Suppressor macrophage treated with lipopolysaccharide for 4 hours (primary cell): ENCODE data around the gene YWHAQ.

Experiments used
- DNase-seq: peaks from one replicate; pipeline ENCODE4 v3.0.0-alpha.2; 2020

The YWHAQ gene

DNA sequence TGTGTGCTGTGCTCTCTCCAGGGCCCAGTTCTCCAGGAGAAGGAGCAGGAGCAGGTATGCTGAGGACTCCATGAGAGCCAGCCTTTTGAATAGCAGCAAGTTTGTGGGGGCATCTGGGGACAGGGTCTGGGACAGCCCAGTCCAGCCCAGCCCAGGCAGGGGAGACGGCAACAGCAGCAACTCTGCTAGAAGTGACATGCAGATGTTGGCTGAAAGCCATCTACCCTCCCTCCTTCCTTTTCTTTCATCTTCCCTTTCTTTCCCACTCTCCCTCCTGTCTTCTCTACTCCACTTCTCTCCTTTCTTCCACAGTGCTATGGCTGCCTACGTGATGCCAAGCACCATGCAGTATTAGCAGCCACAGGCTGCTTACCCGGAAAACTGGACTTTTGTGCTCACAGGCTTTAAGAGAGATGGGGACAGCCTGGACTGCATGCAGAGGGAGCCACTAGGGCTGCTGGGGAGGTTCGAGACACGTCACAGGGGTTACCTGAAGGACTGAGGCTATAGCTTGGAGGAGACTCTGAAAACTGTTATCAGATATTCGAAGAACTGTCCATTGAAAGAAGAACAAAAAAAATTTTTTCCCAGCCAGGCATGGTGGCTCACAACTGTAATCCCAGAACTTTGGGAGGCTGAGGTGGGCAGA lies 23.8 kb upstream of the YWHAQ start:
- no peak for DNase-seq

DNA sequence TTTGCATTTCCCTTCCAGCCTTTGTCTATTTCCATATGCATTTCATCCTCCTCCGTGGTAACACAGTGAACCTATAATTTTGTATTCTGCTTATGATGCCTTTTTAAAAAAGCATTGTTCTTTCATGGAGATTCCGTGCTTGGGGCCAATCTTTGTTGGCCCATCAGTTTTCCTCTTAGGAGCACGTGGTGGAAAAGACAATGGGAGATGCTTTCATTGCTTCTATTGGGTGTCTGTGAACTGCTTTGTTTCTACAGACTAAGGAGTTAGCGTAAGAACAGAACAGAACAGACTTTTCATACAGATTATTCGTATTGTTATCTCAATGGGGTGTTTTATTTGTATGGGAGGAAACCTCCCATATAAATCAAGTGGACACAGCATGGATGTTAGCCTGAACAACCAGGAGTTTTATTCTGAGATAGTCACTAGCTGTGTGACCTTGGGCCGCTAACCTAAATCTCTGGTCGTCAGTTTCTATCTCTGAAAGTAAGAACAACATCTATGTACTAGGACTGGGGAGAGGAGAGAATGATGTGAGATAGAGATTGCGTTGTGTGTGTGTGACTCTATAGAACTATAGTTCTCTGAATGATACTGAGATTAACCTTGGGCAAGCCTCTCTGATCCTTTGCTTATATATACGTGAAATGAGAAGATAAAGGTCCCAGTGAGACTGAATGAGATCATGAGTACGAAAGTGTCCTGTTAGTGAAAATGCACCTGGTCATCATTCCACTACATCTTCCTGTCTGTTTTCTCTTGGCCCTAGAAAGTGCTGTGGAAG lies 22.9 kb upstream of the YWHAQ start:
- no peak for DNase-seq

DNA sequence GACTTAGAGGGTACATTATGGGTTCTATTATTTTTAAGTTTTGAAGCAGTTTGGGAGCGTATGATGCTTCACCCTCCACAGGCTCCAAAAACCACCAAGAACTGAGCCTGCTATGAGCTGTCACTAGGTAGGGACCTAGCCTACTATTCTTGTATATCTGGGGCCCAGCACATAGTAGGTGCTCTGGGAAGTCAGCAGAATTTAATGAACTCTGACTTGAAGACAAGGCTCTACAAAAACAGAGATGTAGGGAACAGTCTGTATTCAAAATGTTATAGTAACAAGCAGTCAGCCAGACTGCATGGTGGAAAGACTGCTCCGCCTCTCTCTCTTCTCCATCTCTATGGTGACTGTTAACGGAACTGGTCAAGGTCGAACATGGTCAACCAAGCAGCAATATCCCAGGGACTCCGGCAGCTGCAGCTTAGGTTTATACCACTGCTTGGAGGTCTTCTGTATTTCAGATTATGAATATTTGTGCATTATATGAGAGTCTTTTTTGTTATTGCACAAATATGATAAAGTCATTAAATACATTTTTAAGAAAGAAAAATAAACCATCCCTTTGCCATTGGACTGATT lies 22.2 kb upstream of the YWHAQ start:
- no peak for DNase-seq

DNA sequence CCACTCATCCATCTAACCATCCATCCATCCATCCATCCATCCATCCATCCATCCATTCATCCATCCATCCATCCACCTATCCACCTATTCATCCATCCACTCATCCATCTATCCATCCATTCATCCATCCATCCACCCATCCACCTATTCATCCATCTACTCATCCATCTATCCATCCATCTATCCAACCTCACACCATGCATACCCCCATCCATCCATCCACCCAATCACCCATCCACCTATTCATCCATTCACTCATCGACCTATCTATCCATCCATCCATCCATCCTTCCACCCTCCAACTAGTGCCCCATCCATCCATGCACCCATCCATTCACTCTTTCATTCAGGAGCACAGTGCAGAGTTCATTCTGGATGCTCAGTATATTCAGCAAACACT lies 21.5 kb upstream of the YWHAQ start:
- DNase-seq: no peak

DNA sequence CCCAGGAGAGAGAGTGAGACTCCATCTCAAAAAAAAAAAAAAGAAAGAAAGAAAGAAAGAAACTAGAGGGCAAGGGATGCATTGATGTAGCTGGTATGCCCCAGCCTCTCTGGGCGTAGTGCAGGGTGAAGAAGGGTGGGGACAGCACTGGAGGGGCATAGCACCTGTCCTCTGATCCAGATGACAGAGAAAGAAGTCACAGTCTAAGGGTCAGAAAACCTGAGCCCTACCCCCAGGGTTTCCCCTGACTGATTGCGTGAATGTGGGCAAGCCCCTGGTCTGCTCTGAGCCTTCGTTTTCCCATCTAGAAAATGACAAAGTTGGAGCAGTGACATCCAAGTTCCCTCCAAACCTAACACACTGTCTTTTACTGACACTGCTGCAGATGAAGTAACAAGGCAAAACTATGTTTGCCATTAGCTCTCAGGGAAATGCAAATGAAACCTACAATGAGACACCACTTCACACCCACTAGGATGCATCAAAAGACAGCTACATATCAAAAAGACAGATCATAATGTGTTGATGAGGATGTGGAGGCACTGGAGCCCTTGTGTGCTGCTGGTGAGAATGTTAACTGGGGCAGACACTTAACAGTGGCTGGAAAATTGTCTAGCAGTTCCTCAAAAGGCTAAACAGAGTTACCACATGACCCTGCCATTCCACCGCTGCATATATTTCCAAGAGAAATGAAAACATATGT lies 19.5 kb upstream of the YWHAQ start:
- DNase-seq: no peak

DNA sequence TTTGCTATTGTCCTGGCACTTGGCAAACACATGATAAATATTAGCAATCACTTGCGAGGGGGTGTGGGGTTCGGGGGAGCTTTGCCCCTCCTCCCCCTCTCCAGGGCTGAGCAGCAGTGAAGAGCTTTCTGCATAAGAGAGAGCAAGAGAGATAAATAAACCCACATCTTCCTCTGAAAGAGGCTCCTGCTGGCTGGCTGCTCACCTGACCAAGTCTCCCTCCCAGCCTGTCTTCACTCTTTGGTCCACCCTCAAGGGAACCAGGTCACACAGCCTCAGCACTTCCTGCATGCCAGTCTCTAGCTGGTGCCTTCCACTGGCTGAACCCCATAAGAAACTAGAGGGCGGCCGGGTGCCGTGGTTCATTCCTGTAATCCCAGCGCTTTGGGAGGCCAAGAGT lies 18.5 kb upstream of the YWHAQ start:
- DNase-seq: no peak

DNA sequence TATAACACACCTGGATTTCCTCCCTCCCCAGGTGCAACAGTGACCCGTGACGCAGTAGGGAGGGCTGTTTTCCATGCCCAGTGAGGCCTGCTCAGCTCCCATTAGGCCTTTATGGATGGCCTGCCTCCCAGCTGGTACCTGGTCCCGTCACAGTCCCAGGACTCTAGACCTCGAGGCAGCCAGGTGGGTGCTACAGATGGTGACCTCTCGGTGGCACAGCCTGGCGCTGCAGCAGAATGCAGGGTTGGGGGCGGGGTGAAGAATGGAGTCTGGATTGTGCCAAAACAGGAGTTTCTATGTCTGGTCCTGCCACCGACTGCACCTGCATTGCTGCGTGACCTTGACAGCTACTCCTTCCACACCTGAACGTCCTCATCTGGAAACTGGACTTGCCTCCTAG lies 18.0 kb upstream of the YWHAQ start:
- no peak for DNase-seq

DNA sequence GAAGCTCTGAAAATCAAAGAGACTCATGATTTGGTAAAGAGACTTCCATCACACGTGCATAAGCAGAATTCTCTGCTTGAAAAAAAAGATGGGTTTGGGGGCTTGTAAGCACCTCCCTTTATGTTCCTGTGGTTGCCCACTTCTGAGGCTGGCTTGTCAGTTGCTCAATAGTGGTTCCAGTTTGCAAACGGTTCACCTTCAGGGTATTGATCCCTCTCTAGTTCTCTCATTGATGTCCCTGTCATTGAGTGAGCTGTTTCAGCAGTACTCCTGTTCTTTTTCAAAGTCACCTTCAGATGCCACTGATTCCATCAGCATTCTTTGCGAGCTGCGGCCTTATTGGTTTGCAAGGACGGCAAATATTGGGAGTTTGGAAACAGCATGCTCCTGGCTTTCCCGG lies 17.1 kb upstream of the YWHAQ start:
- no peak for DNase-seq

DNA sequence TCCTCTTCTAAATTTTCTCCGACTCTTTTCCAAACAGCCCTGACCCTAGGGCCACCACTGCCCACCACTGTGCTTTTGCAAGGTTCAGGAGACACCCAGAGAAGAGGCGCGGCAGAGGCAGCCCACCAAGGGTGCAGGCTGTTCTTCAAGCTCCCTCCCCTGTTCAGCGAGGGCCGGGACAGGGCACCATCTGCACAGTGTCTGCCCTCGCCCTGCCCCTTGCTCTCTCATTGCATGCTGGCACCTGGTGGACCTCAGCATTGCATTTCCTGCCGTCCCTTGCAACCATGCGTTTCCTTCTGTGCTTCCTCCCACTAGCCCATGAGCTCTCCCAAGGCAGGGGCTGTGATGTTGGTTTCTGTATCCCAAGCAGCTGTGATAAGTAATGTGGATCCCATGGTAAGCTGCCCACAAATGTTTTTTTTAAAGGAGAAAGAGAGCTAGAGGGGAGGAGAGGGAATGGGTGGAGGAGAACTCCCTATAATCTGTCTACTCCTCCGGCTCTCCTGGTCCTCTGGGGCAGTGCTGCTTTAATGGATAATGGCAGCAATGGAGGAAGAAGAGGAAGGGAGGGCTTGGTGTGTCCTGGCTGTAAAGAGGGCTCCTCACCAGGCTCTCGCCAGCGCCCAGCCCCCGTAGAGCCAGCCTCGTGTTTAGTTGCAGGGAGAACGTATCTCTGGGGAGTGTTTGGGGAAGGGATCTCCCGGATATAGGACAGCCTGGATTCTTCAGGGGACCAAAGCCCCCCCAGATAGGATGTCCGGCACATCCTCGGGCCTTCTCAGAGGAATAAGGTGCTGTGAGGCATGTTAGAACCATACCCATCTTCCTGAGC lies 15.6 kb upstream of the YWHAQ start:
- no peak for DNase-seq

DNA sequence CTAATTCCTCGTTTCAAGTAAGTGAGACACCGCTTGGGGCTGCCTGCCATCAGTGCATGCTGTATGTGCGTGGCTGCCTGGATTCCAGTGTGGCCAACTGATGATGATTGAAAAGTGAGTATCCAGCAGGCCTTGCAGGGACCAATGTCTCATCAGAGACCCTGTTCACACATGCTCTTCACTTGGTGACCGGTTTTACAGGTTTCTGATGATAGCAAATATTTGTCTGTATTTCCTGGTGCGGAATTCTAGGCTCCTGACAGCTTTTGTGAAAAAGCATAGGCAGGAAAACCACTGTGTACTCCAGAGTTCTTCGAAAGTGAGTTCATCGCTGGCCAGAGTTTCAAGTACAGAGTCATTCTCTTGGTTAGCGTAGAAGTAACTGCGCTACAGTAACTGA lies 13.8 kb upstream of the YWHAQ start:
- no peak for DNase-seq

DNA sequence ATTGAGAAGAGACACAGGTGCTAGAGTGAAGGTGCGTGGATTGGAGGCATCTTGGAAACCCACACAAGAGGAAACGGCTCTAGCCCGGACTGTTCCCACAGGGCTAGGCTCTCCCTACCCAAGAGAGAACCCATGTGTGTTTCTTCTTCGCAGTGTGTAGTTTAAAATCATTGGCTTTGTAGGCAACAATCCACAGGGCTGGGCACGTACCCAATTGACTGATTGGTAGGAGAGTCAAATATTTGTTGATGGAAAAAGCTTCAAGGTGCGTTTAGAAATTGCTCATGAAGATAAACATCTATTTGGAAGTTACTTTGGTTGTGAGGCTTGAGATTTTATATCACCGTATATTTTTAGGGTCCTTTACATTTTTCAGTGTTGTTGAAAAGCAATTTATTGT lies 13.2 kb upstream of the YWHAQ start:
- no peak for DNase-seq

DNA sequence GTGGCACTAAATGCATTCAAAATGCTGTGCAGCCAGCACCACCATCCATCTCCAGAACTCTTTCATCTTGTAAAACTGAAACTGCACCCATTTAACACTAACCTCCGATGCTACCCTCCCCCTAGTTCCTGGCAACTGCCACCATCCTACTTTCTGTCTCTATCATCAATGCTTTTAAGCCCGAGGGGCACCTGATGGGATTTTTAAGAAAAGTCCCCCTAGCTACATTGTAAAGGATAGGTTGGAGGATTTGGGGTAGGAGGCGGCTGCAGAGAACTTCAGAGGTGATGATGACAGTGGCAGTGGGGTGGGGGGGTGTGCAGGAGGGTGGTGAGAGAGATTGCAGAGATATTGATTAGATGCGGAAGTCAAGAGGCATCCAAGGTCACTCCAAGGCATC lies 10.8 kb upstream of the YWHAQ start:
- DNase-seq: no peak

DNA sequence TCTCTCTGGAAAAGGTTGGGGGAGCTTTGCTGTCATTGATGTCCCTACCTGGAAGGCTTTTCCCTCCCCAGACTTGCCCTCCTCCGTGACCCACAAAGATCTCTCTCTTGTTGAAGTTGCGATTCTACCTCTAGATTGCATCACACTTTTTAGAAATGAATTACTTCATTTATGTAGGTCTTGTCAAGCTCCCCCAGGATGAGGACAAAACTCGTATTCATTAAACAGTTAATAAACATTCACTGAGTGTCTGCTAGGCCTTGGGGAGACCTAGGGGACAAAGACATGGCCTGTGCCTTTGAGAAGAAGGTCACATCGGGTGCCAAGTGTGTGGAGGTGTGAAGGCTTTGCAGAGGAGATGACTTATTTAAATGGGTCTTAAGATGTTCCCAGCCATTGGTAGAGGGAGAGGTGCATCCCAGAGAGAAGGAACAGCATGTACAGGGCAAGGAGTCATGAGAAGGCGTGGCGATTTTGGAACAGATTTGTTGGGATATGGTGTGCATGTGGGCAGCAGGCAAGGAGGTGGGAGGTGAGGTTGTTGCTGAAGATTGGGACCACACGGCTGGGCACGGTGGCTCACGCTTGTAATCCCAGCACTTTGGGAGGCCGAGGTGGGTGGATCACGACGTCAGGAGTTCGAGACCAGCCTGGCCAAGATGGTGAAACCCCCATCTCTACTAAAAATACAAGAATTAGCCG lies 9.8 kb upstream of the YWHAQ start:
- DNase-seq: no peak

DNA sequence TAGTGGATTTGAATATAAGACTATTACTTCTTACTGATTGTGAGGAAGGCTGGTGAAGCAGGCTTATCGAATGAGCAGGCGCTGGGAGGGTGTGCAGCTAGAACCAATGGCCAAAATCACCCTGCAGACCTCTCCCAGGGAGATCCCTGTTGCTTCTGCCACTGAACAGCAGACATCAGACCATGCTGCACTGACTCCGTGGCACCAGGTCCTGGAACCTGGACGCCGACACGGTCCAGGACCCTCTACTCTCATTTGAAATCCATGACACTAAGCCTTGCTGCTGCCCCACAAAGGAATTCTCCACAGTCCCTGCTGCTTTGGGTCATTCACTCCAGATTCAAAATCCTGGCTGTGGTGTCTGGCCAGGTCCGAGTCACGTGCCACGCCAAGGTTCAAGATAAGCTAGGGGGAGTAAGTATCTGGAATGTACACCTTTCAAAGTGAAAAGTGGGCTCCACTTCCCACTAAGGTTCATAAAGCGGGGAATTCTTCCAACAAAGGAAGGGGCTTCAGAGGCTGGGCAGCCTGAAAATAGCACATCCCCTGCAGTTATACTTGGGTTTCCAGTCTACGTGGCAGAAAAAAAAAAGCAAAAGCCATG lies 9.0 kb upstream of the YWHAQ start:
- no peak for DNase-seq

DNA sequence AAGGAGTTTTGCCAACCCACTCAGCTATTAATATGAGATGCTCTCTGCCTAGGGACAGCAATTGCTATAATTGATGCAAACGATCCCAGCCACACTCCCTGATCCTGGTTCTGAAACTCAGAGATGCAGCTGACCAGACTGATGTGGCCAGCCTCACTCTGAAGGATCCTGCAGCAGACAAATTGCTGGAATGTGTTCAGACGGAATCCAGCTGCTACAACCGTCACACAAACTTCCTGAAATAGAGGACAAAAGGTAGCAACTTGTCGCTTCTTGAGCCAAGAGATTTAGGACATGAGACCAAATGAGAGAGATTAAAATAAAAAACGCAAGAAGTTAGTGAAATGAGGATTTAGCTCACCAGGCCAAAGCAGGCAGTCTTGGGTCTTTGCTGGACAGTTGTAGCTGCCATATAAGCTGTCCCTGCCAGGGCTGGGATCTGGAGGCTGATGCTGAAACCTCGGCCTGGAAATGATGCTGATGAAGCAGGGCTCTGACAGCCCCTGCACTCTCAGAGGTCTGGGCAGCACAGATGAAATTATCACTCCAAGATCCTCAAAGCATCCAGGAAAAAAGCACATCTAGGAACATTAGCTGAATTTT lies 8.3 kb upstream of the YWHAQ start:
- DNase-seq: no peak

DNA sequence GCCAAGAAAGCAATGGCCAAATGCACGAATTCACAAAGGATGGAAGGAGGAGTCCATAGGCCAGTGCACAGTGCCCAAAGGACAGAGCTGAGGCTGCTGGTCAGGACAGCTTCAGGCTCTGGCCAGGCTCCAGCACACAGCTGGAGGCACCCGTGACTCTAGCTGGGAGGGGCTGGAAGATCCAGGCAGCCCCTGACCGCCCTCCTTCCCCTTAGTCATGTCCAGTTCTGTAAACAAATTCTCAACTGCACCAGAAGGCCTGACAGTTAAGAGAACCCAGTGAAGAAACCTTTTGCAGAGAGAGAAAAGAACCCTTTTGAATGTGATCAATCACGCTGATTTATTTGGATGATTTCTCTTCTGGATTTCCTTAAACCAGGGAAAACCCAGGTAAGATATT lies 7.7 kb upstream of the YWHAQ start:
- peak; percentile 48 for DNase-seq

DNA sequence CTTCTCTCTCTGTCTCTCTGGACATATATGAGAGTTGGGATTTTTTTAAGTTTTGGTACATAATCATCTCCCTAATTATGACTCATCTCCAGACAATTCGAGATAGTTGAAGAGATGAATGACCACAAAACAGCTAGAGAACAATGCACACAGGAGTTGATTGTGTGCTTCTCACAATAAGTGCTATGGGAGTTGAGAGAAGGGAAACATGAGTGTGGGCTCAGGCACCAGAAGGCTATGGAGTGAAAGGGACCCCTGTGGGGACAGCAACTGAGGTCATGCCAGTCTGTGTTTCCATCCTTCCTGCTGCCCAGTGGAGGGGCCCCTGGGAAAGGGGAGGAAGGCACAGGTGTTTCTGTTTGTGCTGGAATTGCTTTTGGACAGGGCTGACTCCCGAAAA lies 6.5 kb upstream of the YWHAQ start:
- DNase-seq: no peak

DNA sequence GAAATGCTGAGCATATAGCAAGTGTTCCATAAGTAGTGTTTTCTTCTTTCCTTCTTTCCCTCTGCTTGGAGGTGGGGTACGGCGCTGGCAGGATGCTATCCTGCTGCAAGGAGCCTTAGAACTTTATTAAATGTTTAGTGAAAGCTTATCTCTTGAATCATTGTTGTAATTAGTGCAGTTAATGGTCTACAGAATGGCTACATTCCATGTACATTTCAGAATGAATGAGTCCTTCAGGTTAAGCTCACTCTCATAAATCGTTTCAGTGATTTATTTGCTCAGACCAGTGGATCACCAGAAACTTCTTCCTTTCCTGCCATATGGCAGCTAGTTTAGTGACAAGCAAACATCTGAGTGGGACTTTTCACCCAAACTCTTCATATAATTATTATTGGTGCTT lies 3.3 kb upstream of the YWHAQ start:
- no peak for DNase-seq

DNA sequence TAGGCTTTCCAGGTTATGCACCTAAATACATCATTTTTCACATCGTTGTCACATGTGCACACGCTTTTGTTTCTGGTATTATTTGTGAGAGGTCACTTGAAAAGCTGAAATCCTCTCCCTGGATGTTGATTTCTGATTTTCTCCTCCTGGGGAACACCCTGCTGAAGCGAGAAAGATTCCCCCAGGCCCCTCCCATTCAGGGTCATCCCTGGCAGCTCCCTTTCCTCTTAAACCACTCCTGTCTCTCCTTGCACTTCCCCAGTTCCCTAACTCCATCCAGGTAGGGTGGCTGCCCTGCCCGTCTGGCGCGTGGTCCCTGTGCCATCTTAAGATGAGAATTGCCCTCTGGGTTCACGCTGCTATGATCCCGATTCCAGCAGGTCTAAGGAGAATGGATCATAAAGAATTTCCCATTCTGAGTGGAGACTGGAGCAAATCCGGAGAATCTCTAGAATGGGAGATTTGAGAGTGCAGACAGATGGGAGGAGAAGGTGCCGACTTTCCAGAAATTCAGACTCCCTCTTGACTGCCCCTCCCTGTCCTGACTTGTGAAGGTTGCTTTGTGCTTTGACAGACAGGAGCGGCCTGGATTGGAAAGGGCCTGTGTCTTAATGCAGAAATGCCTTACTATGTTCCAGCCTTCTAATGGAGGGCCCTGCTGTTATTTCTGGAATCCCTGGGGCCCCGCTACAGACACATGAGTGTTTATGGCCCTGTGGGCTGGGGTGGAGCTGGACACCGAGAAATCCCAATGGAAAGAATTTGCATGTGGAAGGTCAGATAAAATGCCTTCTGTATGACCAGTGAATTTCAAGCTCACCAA lies 1.3 kb upstream of the YWHAQ start:
- no peak for DNase-seq

DNA sequence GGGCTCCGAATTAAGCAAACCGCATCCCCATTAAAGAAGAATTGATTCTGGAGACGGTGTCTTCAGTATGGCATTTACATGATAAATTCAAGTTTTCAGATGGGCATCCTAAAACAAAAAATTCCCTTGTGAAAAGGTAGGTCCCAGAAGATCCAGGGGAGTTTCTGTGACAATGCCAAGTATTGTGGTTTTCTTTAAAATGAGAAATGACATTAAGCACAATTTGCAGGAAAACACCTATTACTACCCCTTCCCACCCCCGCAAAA lies 689 bp upstream of the YWHAQ start:
- DNase-seq: no peak
